HEK293T (cell line): Measurements from ENCODE around the gene RABGGTB.
A peak's percentile ranks its signal among the peaks of the same experiment; 100 is the strongest.

Experiments
- ARNT ChIP-seq: fragments of 450-650 bp; IDR thresholded peaks from 2 replicates; pipeline ENCODE4 v1.6.1; 2017; ENCODE audit warnings: mild to moderate bottlenecking
- BHLHE40 ChIP-seq: fragments of 450-650 bp; IDR thresholded peaks from 2 replicates; pipeline ENCODE4 v1.6.1; 2016; ENCODE audit warnings: mild to moderate bottlenecking, moderate library complexity, borderline replicate concordance
- ELF4 ChIP-seq: fragments of 450-650 bp; IDR thresholded peaks from 2 replicates; pipeline ENCODE4 v1.6.1; 2017; ENCODE audit warnings: antibody characterized with exemption
- FOXA1 ChIP-seq: fragments of 450-650 bp; IDR thresholded peaks from 2 replicates; pipeline ENCODE4 v1.6.1; 2016; ENCODE audit warnings: mild to moderate bottlenecking
- FOXM1 ChIP-seq: fragments of 450-650 bp; IDR thresholded peaks from 2 replicates; pipeline ENCODE4 v1.6.1; 2017; ENCODE audit warnings: mild to moderate bottlenecking, borderline replicate concordance
- HDGF ChIP-seq: fragments of 450-650 bp; IDR thresholded peaks from 2 replicates; pipeline ENCODE4 v1.6.1; 2017; ENCODE audit warnings: antibody characterized with exemption, borderline replicate concordance
- L3MBTL2 ChIP-seq: fragments of 450-650 bp; conservative IDR thresholded peaks from 2 replicates; pipeline ENCODE4 v1.6.1; 2016; ENCODE audit warnings: mild to moderate bottlenecking
- NFRKB ChIP-seq: fragments of 450-650 bp; IDR thresholded peaks from 2 replicates; pipeline ENCODE4 v1.6.1; 2016; ENCODE audit warnings: mild to moderate bottlenecking, moderate library complexity
- SP1 ChIP-seq: fragments of 450-650 bp; IDR thresholded peaks from 2 replicates; pipeline ENCODE4 v1.6.1; 2017
- TARDBP ChIP-seq: fragments of 450-650 bp; IDR thresholded peaks from 2 replicates; pipeline ENCODE4 v1.6.1; 2016
- ZNF384 ChIP-seq: fragments of 450-650 bp; IDR thresholded peaks from 2 replicates; pipeline ENCODE4 v1.6.1; 2016
- TF ChIP-seq, protein P1 (sequence below): fragments of 450-650 bp; IDR thresholded peaks from 2 replicates; pipeline ENCODE4 v1.6.1; 2016

DNA sequence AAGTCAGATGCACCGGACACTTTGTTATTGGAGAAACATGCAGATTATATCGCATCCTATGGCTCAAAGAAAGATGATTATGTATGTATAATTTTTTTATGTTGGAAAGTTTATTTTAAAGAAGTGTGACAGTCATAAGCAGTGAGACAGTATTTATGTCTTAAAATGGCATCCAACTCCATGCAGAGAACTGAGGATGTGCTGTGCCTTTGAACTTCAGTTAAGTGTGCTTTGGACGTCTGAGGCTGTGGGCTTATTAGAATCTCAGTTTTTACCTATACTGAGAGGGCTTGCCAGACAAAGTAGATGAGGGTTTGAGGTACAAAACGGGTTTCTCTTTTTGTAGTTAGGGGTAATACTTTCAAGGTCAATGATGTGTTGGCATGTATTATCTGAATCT is 1.5 kb downstream of the RABGGTB start:
- TF ChIP-seq SP1, result no peak
- 0 out of 2 replicates have a peak, but pooled peaks have one; percentile 1 for TF ChIP-seq ELF4
- TF ChIP-seq NFRKB, result no peak
- no peak for TF ChIP-seq TARDBP
- no peak for TF ChIP-seq ARNT
- no peak for TF ChIP-seq BHLHE40
- no peak for TF ChIP-seq HDGF
- no peak for TF ChIP-seq ZNF384
- TF ChIP-seq, protein P1, sequence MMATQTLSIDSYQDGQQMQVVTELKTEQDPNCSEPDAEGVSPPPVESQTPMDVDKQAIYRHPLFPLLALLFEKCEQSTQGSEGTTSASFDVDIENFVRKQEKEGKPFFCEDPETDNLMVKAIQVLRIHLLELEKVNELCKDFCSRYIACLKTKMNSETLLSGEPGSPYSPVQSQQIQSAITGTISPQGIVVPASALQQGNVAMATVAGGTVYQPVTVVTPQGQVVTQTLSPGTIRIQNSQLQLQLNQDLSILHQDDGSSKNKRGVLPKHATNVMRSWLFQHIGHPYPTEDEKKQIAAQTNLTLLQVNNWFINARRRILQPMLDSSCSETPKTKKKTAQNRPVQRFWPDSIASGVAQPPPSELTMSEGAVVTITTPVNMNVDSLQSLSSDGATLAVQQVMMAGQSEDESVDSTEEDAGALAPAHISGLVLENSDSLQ, result no peak
- TF ChIP-seq L3MBTL2, result no peak
- no peak for TF ChIP-seq FOXA1
- TF ChIP-seq FOXM1, result no peak
